Stimulated activated CD4-positive, alpha-beta T cell treated with anti-CD3 and anti-CD28 coated beads, Interleukin-4, amount 100 ng/mL, for 4 hours (primary cell): ENCODE measurements around the gene AZI2.

Source experiments
- DNase-seq, 2 experiments: peaks; one replicate each; pipeline ENCODE4 v3.0.0-alpha.2; 2020

The AZI2 gene

DNA sequence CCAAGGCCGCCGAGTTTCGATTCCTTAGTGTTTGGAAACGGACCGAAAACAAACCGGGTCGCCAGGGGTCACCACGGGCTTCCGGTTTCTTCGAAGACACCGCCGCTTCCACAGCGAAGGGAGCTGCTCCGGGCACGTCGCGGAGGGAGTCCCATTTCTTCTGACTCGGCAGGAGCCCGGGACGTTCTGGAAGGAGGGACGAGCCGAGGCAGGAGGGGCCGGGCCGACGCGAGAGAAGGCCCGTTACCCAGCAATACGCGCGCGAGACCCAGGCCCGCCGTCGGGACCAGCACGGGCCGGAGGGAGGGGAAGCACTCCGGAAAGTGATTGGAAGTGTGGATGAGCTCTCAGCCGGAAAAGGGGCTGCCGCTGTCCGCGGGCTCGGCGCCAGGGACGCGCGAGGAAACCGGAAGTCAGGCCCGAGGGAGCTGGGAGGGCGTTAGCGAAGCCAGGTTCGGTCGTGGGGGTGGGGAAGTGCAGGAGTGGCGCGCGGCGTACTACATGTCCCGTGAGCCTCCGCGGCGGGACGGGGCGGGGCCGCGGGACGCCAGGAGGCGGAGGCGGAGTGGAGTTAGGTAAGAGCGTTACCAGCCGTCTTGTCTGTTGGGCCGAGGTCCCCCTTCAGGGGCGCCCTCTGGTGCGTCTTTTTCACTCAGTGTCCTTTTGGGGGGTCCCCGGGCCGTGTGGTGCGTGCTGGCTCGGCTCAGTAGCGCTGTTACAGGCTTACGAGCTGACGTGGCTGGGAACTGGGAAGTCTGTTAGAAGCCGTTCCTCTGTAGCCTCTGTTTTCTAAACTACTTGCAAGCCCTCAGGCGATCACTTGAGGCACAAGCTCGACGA is at the start of gene AZI2, which contains the start of gene ZCWPW2:
Gene AZI2, minus strand, starts transcription at position 196 of the 840 bp plus-strand sequence. CDS start 8,207 bp downstream, outside the sequence.
Gene ZCWPW2, plus strand, starts transcription at position 93 of the 840 bp plus-strand sequence. CDS start 64,348 bp downstream, outside the sequence.
- peak; percentile 89 to 90 for DNase-seq

GRCh38 chr3:28388978-28389377 is 40.4 kb upstream of the AZI2 start:
- no peak for DNase-seq

DNA sequence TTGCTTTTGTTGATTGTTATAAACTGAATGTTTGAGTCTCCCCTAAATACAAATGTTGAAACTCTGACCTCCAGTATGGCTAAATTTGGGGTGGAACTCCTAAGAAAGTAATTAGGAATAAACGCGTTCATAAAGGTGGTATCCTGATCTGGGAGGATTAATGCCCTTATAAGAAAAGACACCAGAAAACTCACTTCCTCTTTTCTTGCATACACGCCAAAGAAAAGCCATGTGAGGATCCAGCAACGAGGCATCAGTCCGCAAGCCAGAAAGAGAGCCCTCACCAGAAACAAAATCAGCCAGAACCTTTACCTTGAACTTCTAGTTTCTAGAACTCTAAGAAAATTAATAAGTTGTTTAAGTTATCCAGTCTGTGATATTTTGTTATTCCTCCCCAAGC is 37.4 kb upstream of the AZI2 start:
- no peak for DNase-seq

DNA sequence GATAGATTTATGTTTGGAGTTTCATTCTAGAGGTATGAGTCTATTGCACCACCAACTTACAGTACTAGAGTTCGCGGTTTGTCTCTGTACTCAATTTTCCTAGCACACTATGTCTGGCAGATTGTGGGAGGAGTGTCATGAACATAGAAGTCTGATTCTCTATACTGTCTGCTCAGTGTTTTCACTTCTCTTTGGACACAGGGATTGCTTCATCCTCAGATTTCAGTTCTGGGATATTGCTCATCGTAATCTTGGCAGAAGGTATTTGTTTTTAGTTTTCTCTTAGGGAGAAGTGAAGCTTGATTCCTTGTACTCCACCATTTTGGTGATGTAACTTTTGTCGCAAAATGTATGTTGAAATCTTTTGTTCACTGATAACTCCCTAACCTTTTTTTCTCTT is 27.8 kb upstream of the AZI2 start:
- DNase-seq: no peak

GRCh38 chr3:28349469-28350000 is 911 bp upstream of the AZI2 start:
- DNase-seq: no peak

- no peak for DNase-seq
These were observed 377 bp downstream of the AZI2 start for GRCh38 chr3:28348265-28348628.

- no peak for DNase-seq
These were observed 1.0 kb downstream of the AZI2 start for GRCh38 chr3:28347374-28348264.

GRCh38 chr3:28345690-28346089 is 2.9 kb downstream of the AZI2 start:
- no peak for DNase-seq

GRCh38 chr3:28343144-28343543 is 5.5 kb downstream of the AZI2 start:
- no peak for DNase-seq

- DNase-seq: no peak
These were observed 11.4 kb downstream of the AZI2 start for GRCh38 chr3:28337230-28337629.

GRCh38 chr3:28335246-28335645 is 13.4 kb downstream of the AZI2 start:
- DNase-seq: no peak

- DNase-seq: no peak
These were observed 14.1 kb downstream of the AZI2 start for GRCh38 chr3:28334552-28334951.

- DNase-seq: no peak
These were observed 20.2 kb downstream of the AZI2 start for GRCh38 chr3:28328188-28329151.

- peak in 1 of 2 experiments; percentile 8 for DNase-seq
These were observed 22.1 kb downstream of the AZI2 start for GRCh38 chr3:28326458-28326926.

- DNase-seq: no peak
These were observed 26.2 kb downstream of the AZI2 start for GRCh38 chr3:28322464-28322863.

DNA sequence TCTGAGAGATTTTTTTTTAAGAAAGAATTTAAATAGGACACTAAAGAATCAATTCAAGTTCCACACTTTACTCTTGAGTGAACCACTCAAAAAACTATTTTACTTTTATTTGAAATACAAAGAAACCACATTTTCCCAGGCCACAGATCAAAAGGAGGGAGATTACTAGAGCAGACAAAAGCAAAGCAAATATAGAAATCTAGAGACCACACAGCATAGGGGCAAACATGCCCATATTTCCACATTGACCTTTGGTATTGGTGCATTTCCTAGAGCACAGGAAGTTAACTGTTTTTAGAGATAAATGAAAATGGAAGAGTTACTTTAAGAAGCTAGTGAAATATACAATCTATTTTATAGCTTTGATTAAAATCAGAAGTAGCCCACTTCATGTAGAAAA is 27.6 kb downstream of the AZI2 start:
- DNase-seq: no peak

DNA sequence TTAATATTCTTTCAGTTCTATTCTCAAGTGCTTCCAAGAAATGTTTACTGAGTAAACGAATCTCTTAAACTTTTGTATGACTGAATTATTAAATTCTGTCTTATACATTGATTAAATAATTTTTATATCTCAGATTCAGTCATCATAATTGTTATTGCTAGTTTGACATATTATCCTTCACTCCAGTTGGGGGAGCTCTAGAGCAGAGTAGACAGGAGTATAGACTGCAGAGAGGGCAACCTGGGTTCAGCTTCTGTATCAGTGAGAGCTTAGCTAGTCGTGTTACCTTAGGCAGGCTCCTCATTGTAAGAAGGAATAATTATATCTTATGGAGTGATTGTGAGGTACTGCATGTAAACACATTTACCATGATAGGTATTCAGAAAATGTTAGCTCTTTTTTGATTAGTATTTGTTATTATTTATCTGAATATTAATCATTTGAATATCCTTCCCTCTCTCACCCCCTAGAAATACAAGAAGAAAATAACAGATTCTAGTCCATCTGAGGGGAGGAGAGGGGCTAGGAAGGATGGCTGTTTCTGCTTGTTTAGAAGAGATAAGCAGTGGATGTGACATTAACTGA is 31.1 kb downstream of the AZI2 start:
- DNase-seq: peak in 1 of 2 experiments; percentile 2

- DNase-seq: no peak
These were observed 32.4 kb downstream of the AZI2 start for GRCh38 chr3:28316226-28316625.

DNA sequence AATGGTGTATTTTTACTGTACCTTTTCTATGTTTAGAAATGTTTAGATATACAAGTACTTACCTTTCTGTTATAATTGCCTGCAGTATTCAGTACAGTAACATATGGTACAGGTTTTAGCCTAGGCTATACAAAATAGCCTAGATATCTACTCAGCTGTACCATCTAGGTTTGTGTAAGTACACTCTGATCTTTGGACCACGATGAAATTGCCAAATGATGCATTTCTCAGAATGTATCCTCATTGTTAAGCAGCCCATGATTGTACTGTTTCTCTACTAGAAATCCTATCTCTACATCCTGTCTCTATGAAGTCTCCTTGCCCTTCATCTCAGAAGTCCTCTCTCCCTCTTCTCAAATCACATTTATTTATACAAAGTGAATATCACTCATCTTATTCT is 32.9 kb downstream of the AZI2 start:
- DNase-seq: no peak

- DNase-seq: no peak
These were observed 40.4 kb downstream of the AZI2 start for GRCh38 chr3:28308196-28308595.

GRCh38 chr3:28301688-28302087 is 46.9 kb downstream of the AZI2 start:
- DNase-seq: no peak
